NCI-H69 (cell line): ENCODE results near the gene PCDHGA3.
"Not testable (repeated sequence)": the region's sequence is repeated elsewhere in the genome, so short reads cannot be mapped to it uniquely, and the experiment has no call there.

ENCODE experiments used
- DNase-seq: peaks from one replicate; lab custom pipeline; 2025; lab: John Stamatoyannopoulos, UW

PCDHGA3 gene

GRCh38 chr5:141383345-141383744, 39.7 kb downstream of the PCDHGA3 start:
- no peak for DNase-seq

GRCh38 chr5:141384471-141385267, 41.0 kb downstream of the PCDHGA3 start:
- no peak for DNase-seq

DNA sequence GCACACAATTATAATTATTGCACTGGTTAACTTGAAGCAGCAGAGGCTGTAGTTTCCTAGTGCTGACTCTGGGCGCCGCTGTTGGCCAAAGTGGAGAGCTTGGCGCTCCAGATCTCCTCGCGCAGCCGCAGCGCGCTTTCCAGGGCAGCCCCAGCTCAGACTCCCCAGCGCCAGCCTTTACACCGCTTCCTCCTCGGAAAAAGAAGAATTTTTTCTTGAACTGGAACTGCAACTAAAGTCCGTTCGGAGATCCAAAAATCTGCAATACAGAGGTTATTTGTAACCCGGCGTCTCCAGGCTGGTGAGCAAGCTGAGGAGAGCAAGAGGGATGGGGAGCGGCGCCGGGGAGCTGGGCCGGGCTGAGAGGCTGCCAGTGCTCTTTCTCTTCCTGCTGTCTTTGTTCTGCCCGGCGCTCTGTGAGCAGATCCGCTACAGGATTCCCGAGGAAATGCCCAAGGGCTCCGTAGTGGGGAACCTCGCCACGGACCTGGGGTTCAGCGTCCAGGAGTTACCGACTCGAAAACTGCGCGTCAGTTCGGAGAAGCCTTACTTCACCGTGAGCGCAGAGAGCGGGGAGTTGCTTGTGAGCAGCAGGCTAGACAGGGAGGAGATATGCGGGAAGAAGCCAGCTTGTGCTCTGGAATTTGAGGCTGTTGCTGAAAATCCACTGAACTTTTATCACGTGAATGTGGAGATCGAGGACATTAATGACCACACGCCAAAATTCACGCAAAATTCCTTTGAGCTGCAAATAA, 44.1 kb downstream of the PCDHGA3 start, which contains the start of gene PCDHGB4:
PCDHGB4 (plus strand) TSS at position 142 of the 755 bp plus-strand sequence; CDS start at position 329, 187 bp downstream.
- DNase-seq: not testable (repeated sequence)

DNA sequence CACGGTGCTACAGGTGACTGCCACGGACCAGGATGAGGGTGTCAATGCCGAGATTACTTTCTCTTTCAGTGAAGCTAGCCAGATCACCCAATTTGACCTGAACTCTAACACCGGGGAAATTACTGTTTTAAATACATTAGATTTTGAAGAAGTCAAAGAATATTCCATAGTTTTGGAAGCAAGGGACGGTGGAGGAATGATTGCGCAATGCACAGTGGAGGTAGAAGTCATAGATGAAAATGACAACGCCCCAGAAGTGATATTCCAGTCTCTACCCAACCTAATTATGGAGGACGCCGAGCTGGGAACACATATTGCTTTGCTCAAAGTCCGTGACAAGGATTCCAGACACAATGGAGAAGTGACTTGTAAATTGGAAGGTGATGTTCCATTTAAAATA, 45.0 kb downstream of the PCDHGA3 start:
- DNase-seq: no peak

- DNase-seq: no peak
Observed at GRCh38 chr5:141389153-141390042, 45.8 kb downstream of the PCDHGA3 start.

DNA sequence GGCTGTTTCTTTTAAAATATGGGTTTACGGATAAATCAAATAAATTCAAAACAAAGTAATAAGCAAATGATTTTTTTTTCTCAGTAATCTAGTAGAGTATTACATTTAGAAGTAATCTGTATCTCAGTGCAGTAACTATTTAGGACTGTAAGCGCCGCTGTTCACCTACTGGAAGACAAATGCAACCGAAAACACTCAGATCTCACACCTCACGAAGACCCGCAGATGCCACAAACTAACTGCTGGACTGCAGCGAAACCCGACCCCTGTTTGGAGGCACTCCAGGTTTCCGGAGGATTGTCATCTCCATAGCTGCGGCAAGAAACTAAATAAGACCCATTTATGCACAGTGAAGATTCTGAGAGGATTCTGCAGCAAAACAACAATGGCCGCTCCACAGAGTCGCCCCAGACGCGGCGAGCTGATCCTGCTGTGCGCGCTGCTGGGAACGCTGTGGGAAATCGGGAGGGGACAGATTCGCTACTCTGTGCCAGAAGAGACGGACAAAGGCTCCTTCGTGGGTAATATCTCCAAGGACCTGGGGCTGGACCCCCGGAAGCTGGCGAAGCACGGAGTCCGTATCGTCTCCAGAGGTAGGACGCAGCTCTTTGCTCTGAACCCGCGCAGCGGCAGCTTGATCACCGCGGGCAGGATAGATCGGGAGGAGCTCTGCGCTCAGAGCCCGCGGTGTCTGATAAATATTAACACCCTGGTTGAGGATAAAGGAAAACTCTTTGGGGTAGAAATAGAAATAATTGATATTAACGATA, 49.0 kb downstream of the PCDHGA3 start, which contains the start of gene PCDHGA8:
PCDHGA8 (plus strand) TSS at position 205 of the 770 bp plus-strand sequence; CDS start at position 386, 181 bp downstream.
- peak; percentile 39 for DNase-seq

DNA sequence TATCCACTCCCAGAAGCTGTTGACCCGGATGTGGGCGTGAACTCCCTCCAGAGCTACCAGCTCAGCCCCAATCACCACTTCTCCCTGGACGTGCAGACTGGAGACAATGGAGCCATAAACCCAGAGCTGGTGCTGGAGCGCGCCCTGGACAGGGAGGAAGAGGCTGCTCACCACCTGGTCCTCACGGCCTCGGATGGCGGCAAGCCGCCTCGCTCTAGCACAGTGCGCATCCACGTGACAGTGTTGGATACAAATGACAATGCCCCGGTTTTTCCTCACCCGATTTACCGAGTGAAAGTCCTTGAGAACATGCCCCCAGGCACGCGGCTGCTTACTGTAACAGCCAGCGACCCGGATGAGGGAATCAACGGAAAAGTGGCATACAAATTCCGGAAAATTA, 49.6 kb downstream of the PCDHGA3 start:
- DNase-seq: no peak

- DNase-seq: not testable (repeated sequence)
Observed at GRCh38 chr5:141394401-141395187, 51.0 kb downstream of the PCDHGA3 start.
